ENCODE measurements around the gene MXI1. TPM values are rescaled to one million over a fixed set of nuclear protein-coding genes. Genes with fewer than 3 reads are reported as not detected.

Gene MXI1
- total RNA-seq, 1 experiment from 2014 or later = 25.8 TPM

GRCh38 chr10:110278562-110279406, 71.4 kb downstream of the MXI1 start:
- H4K20me1 ChIP-seq (ENCODE audit: insufficient read depth) = no peaks in the 10 kb centered on the region
- no peak for TF ChIP-seq EZH2 (IDR thresholded peaks at IDR 0.05; ENCODE audit: low read depth)
- TF ChIP-seq CTCF (conservative IDR thresholded peaks at IDR 0.05) = no peak
- no peaks in the 10 kb centered on the region for H3K79me2 ChIP-seq (ENCODE audit: low read depth)
- H3K9me2 ChIP-seq (ENCODE audit: insufficient read depth) = no peaks in the 10 kb centered on the region
- no peak overlapping the region for H3K4me3 ChIP-seq
- BruUV-seq (replicated peaks) = no TSS peak
- CTCF ChIA-PET = interaction anchor here (0.5 to 1.1 kb wide), 3 partner anchors 25 to 394 kb away, joined by 3 read pairs; no protein-coding TSS in a partner anchor
- H3K27me3 ChIP-seq (ENCODE audit: insufficient read depth, low read depth) = no peaks in the 10 kb centered on the region
- H2AFZ ChIP-seq = no peak overlapping the region
- H3K4me2 ChIP-seq = peak overlapping the region; percentile 28; the same call in 1 of the 2 replicates
- intact Hi-C loops (cut with micrococcal nuclease; ENCODE audit: unreplicated experiment) = loop anchor here (1.0 to 5.0 kb wide), 4 partner anchors 51 to 394 kb away; no protein-coding TSS in a partner anchor
- POLR2A ChIA-PET (ENCODE audit: unreplicated experiment) = no interaction called here
- no peak overlapping the region for H3K27ac ChIP-seq
- peaks cover 4% of the 10 kb centered on the region; the same call in 1 of the 2 replicates for H3K36me3 ChIP-seq (ENCODE audit: low read depth)
- H3F3A ChIP-seq (ENCODE audit: insufficient read depth, low read depth) = no peaks in the 10 kb centered on the region
- H3K9me3 ChIP-seq (ENCODE audit: insufficient read depth, low read depth) = no peaks in the 10 kb centered on the region
- DNase-seq = no peak
- H3K4me1 ChIP-seq (replicated peaks; ENCODE audit: insufficient read depth) = no peaks in the 10 kb centered on the region

GRCh38 chr10:110279407-110279986, 72.1 kb downstream of the MXI1 start:
- TF ChIP-seq CTCF (conservative IDR thresholded peaks at IDR 0.05) = peak; percentile 68
- no peak for TF ChIP-seq EZH2 (IDR thresholded peaks at IDR 0.05; ENCODE audit: low read depth)
- Histone ChIP-seq H3K9me3 (ENCODE audit: insufficient read depth, low read depth) (no peaks in the 10 kb centered on the region), H3K36me3 (ENCODE audit: low read depth) (peaks cover 4% of the 10 kb centered on the region; the same call in 1 of the 2 replicates), H3K9me2 (ENCODE audit: insufficient read depth) (no peaks in the 10 kb centered on the region), H3K79me2 (ENCODE audit: low read depth) (no peaks in the 10 kb centered on the region), H3K4me3 (no peak overlapping the region), H3K4me2 (peak overlapping the region; percentile 28; the same call in 1 of the 2 replicates), H4K20me1 (ENCODE audit: insufficient read depth) (no peaks in the 10 kb centered on the region), H2AFZ (no peak overlapping the region), H3F3A (ENCODE audit: insufficient read depth, low read depth) (no peaks in the 10 kb centered on the region), H3K27me3 (ENCODE audit: insufficient read depth, low read depth) (no peaks in the 10 kb centered on the region), H3K27ac (no peak overlapping the region), H3K4me1 (replicated peaks; ENCODE audit: insufficient read depth) (no peaks in the 10 kb centered on the region)
- BruUV-seq (replicated peaks) = no TSS peak
- intact Hi-C loops (cut with micrococcal nuclease; ENCODE audit: unreplicated experiment) = loop anchor here (1.0 to 5.0 kb wide), 4 partner anchors 52 to 395 kb away; no protein-coding TSS in a partner anchor
- DNase-seq = peak; percentile 20 to 39
- ChIA-PET POLR2A (ENCODE audit: unreplicated experiment) (no interaction called here), CTCF (interaction anchor here (1.1 kb wide), 1 partner anchor 395 kb away, joined by 3 read pairs; no protein-coding TSS in a partner anchor)

DNA sequence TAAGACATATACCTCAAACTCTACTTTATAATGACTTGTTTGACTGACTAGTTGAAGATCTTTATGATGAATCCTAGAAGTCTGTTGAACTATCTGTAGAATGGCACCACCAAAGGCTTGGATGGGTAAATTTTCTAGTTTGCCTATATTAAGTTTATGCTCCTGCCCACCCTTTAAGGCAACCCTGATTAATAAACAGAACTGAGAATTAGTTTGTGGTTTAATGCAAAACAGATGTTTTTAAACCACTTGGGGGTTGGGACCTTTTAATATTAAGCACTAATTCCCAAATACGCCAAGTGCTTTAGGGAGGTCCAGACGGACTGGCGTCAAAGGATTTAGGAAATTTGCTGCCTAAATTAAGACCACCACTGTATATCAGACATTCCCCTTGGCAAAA, 76.9 kb downstream of the MXI1 start:
- Histone ChIP-seq H3K4me1 (replicated peaks; ENCODE audit: insufficient read depth) (no peaks in the 10 kb centered on the region), H3K36me3 (ENCODE audit: low read depth) (peaks cover 4% of the 10 kb centered on the region; the same call in 1 of the 2 replicates), H4K20me1 (ENCODE audit: insufficient read depth) (no peaks in the 10 kb centered on the region), H3K9me3 (ENCODE audit: insufficient read depth, low read depth) (no peaks in the 10 kb centered on the region), H3K4me3 (no peak overlapping the region), H3K27me3 (ENCODE audit: insufficient read depth, low read depth) (no peaks in the 10 kb centered on the region), H3K4me2 (no peak overlapping the region), H3K9me2 (ENCODE audit: insufficient read depth) (no peaks in the 10 kb centered on the region), H2AFZ (no peak overlapping the region), H3K27ac (no peak overlapping the region), H3K79me2 (ENCODE audit: low read depth) (no peaks in the 10 kb centered on the region), H3F3A (ENCODE audit: insufficient read depth, low read depth) (peaks cover 8% of the 10 kb centered on the region)
- intact Hi-C loops (cut with micrococcal nuclease; ENCODE audit: unreplicated experiment) = no loop called here
- no TSS peak for BruUV-seq (replicated peaks)
- no peak for DNase-seq
- TF ChIP-seq EZH2 (IDR thresholded peaks at IDR 0.05; ENCODE audit: low read depth) = no peak
- TF ChIP-seq CTCF (conservative IDR thresholded peaks at IDR 0.05) = no peak
- ChIA-PET POLR2A (ENCODE audit: unreplicated experiment) (interaction anchor here (0.7 kb wide), 1 partner anchor 151 kb away, joined by 6 read pairs; no protein-coding TSS in a partner anchor), CTCF (interaction anchor here (0.6 kb wide), 1 partner anchor 146 kb away, joined by 3 read pairs; no protein-coding TSS in a partner anchor)

All from PC-9 (cell line).